Measurements from ENCODE around the gene SAP30BP. TPM values are rescaled to one million over a fixed set of nuclear protein-coding genes. Genes with fewer than 3 reads are reported as not detected.
A peak's percentile ranks its signal among the peaks of the same experiment; 100 is the strongest.

Gene SAP30BP
- total and polyA plus RNA-seq, 2 of the 13 experiments (the other 11 are each of a cell fraction or from before 2014, with no cell fraction given) = 67.7 to 99.4 TPM

DNA sequence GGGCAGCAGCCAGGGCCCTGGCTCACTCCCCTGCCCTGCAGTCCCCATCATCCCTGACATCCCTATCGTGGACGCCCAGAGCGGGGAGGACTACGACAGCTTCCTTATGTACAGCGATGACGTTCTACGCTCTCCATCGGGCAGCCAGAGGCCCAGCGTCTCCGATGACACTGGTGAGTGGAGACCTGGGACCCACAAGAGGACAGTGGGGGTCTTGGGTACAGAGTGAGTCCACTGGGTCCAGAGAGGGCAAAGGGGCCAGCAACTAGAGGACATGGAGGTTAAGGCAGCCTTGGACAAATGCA lies 85.2 kb downstream of the SAP30BP start:
- H3K9me3 ChIP-seq (ENCODE audit: low read length) = no peaks in the 10 kb centered on the region
- no peak overlapping the region for H3K4me3 ChIP-seq (replicated peaks in 1 of 3; ENCODE audit: insufficient read depth in 1 of 3, low read depth in 2 of 3, low read length in 3 of 3)
- no peaks in the 10 kb centered on the region for H3K36me3 ChIP-seq (replicated peaks in 1 of 2; ENCODE audit: control insufficient read depth in 1 of 2, insufficient read depth in 2 of 2, low read length in 2 of 2)
- ChIA-PET POLR2A (interaction anchor here (2.9 to 5.8 kb wide), 3 partner anchors 12 to 94 kb away, joined by 18 to 116 read pairs (median 49); partner anchors contain the start of genes GALK1 and UNC13D), CTCF (ENCODE audit: low intra/inter-chr PET ratio, low total read pairs) (interaction anchor here (1.9 kb wide), 1 partner anchor 152 kb away, joined by 4 read pairs; no protein-coding TSS in a partner anchor)
- no peaks in the 10 kb centered on the region for H4K20me1 ChIP-seq (ENCODE audit: insufficient read depth, low read length)
- TF ChIP-seq NFYC (CRISPR knock-in tag; IDR thresholded peaks at IDR 0.05) = no peak
- TF ChIP-seq, protein P1, sequence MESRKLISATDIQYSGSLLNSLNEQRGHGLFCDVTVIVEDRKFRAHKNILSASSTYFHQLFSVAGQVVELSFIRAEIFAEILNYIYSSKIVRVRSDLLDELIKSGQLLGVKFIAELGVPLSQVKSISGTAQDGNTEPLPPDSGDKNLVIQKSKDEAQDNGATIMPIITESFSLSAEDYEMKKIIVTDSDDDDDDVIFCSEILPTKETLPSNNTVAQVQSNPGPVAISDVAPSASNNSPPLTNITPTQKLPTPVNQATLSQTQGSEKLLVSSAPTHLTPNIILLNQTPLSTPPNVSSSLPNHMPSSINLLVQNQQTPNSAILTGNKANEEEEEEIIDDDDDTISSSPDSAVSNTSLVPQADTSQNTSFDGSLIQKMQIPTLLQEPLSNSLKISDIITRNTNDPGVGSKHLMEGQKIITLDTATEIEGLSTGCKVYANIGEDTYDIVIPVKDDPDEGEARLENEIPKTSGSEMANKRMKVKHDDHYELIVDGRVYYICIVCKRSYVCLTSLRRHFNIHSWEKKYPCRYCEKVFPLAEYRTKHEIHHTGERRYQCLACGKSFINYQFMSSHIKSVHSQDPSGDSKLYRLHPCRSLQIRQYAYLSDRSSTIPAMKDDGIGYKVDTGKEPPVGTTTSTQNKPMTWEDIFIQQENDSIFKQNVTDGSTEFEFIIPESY (CRISPR knock-in tag; IDR thresholded peaks at IDR 0.05) = 0 out of 2 replicates have a peak, but pooled peaks have one; percentile 1
- TF ChIP-seq ZNF230 (CRISPR knock-in tag; IDR thresholded peaks at IDR 0.05) = no peak
- peak; percentile 78 for TF ChIP-seq ZNF263 (CRISPR knock-in tag; IDR thresholded peaks at IDR 0.05)
- no TSS peak for BruUV-seq (replicated peaks)
- no peak overlapping the region for H3K4me2 ChIP-seq (ENCODE audit: low read depth, low read length)
- no peak for DNase-seq (ENCODE audit: low spot score)
- no peak overlapping the region for H3K27ac ChIP-seq (ENCODE audit: extremely low read length, insufficient read depth, low read length)
- in situ Hi-C loops (cut with HindIII; ENCODE audit: extremely low pct_ligation_motif_present, low pct_unique_long_range_greater_than_20kb) = loop anchor here (5.0 to 10.0 kb wide), 2 partner anchors 75 to 138 kb away; no protein-coding TSS in a partner anchor
- H3K4me1 ChIP-seq (ENCODE audit: insufficient read depth, low read length) = peaks cover 64% of the 10 kb centered on the region
- intact Hi-C loops (cut with micrococcal nuclease; ENCODE audit: unreplicated experiment) = loop anchor here (5.0 kb wide), 1 partner anchor 140 kb away; no protein-coding TSS in a partner anchor
- no peak for FAIRE-seq
- no peak overlapping the region for H3K9ac ChIP-seq (ENCODE audit: insufficient read depth, low read depth, low read length)
- no peak for ATAC-seq
- no peaks in the 10 kb centered on the region for H3K79me2 ChIP-seq (ENCODE audit: insufficient read depth, low read length)
- H3K27me3 ChIP-seq (ENCODE audit: control insufficient read depth in 1 of 2, insufficient read depth in 2 of 2, low read length in 2 of 2) = no peaks in the 10 kb centered on the region
- 90% methylated on average over 10 of the region's 10 CpGs for WGBS (ENCODE audit: low lambda C conversion rate)
- no peak overlapping the region for H2AFZ ChIP-seq (ENCODE audit: low read length)

DNA sequence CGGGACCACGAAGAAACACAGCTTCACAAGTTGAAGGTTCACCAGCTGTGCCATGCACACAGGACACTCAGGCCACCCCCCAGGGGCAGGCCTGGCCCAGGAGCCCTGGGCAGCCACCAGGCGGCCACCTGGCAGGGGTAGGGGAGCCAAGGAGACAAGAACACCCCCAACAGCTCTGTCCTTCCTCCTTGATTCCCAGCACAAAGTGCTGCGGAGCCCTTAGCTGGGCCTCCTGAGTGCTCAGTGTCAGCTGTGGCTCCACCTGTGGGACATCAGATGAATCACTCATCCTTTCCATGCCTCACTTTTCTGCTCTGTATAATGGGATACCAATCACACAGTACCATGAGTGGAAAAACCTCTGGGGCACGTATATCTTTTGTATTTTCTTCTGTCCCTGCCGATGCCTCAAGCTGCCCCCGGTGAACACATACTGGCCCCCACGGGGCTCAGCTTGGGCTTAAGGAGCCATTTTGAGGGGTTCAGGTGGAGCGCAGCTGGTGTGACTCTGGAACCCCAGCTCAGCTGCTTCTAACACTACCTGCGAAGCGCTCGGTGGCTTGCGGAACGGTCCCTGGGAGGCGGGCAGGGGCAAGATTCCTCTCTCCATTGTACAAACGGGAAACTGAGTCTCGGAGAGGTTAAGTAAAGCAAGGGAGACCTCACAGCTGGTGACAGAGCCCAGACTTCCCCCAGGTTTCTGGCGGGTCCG lies 85.8 kb downstream of the SAP30BP start:
- DNase-seq (ENCODE audit: low spot score) = no peak
- no TSS peak for BruUV-seq (replicated peaks)
- Histone ChIP-seq H3K36me3 (replicated peaks in 1 of 2; ENCODE audit: control insufficient read depth in 1 of 2, insufficient read depth in 2 of 2, low read length in 2 of 2) (no peaks in the 10 kb centered on the region), H3K4me2 (ENCODE audit: low read depth, low read length) (no peak overlapping the region), H3K27me3 (ENCODE audit: control insufficient read depth in 1 of 2, insufficient read depth in 2 of 2, low read length in 2 of 2) (no peaks in the 10 kb centered on the region), H3K9ac (ENCODE audit: insufficient read depth, low read depth, low read length) (no peak overlapping the region; the same call in 1 of the 2 replicates), H2AFZ (ENCODE audit: low read length) (no peak overlapping the region), H4K20me1 (ENCODE audit: insufficient read depth, low read length) (no peaks in the 10 kb centered on the region), H3K9me3 (ENCODE audit: low read length) (no peaks in the 10 kb centered on the region), H3K4me3 (replicated peaks in 1 of 3; ENCODE audit: insufficient read depth in 1 of 3, low read depth in 2 of 3, low read length in 3 of 3) (no peak overlapping the region), H3K4me1 (ENCODE audit: insufficient read depth, low read length) (peaks cover 66% of the 10 kb centered on the region), H3K27ac (ENCODE audit: extremely low read length, insufficient read depth, low read length) (no peak overlapping the region), H3K79me2 (ENCODE audit: insufficient read depth, low read length) (no peaks in the 10 kb centered on the region)
- intact Hi-C loops (cut with micrococcal nuclease; ENCODE audit: unreplicated experiment) (loop anchor here (5.0 kb wide), 1 partner anchor 141 kb away; no protein-coding TSS in a partner anchor), in situ Hi-C loops (cut with HindIII; ENCODE audit: extremely low pct_ligation_motif_present, low pct_unique_long_range_greater_than_20kb) (loop anchor here (5.0 to 10.0 kb wide), 2 partner anchors 76 to 138 kb away; no protein-coding TSS in a partner anchor)
- no peak for FAIRE-seq
- ChIA-PET POLR2A (interaction anchor here (0.5 to 5.8 kb wide), 21 partner anchors 11 to 359 kb away, joined by 3 to 116 read pairs (median 9); partner anchors contain the start of genes GALK1, RECQL5, SAP30BP and SMIM5), CTCF (ENCODE audit: low intra/inter-chr PET ratio, low total read pairs) (interaction anchor here (1.4 to 2.8 kb wide), 4 partner anchors 12 to 152 kb away, joined by 3 to 12 read pairs (median 4); partner anchors contain the start of gene GALK1)
- 72% methylated on average over 19 of the region's 19 CpGs for WGBS (ENCODE audit: low lambda C conversion rate)
- no peak for ATAC-seq
- TF ChIP-seq CBX1 (IDR thresholded peaks at IDR 0.05; ENCODE audit: low read depth) = peak; percentile 16
- TF ChIP-seq, protein P2, sequence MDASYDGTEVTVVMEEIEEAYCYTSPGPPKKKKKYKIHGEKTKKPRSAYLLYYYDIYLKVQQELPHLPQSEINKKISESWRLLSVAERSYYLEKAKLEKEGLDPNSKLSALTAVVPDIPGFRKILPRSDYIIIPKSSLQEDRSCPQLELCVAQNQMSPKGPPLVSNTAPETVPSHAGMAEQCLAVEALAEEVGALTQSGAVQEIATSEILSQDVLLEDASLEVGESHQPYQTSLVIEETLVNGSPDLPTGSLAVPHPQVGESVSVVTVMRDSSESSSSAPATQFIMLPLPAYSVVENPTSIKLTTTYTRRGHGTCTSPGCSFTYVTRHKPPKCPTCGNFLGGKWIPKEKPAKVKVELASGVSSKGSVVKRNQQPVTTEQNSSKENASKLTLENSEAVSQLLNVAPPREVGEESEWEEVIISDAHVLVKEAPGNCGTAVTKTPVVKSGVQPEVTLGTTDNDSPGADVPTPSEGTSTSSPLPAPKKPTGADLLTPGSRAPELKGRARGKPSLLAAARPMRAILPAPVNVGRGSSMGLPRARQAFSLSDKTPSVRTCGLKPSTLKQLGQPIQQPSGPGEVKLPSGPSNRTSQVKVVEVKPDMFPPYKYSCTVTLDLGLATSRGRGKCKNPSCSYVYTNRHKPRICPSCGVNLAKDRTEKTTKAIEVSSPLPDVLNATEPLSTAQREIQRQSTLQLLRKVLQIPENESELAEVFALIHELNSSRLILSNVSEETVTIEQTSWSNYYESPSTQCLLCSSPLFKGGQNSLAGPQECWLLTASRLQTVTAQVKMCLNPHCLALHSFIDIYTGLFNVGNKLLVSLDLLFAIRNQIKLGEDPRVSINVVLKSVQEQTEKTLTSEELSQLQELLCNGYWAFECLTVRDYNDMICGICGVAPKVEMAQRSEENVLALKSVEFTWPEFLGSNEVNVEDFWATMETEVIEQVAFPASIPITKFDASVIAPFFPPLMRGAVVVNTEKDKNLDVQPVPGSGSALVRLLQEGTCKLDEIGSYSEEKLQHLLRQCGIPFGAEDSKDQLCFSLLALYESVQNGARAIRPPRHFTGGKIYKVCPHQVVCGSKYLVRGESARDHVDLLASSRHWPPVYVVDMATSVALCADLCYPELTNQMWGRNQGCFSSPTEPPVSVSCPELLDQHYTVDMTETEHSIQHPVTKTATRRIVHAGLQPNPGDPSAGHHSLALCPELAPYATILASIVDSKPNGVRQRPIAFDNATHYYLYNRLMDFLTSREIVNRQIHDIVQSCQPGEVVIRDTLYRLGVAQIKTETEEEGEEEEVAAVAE (CRISPR knock-in tag; IDR thresholded peaks at IDR 0.05; ENCODE audit: borderline replicate concordance) = no peak
- peak; percentile 95 for TF ChIP-seq CHD4 (IDR thresholded peaks at IDR 0.05; ENCODE audit: borderline replicate concordance, low read length)
- TF ChIP-seq, protein P3, sequence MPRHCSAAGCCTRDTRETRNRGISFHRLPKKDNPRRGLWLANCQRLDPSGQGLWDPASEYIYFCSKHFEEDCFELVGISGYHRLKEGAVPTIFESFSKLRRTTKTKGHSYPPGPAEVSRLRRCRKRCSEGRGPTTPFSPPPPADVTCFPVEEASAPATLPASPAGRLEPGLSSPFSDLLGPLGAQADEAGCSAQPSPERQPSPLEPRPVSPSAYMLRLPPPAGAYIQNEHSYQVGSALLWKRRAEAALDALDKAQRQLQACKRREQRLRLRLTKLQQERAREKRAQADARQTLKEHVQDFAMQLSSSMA (CRISPR knock-in tag; IDR thresholded peaks at IDR 0.05) = 0 out of 2 replicates have a peak, but pooled peaks have one; percentile 29
